Measurements from ENCODE around the gene MRPL21.
A peak's percentile ranks its signal among the peaks of the same experiment; 100 is the strongest.

MRPL21 gene

GRCh38 chr11:68934666-68935065, 31.0 kb upstream of the MRPL21 start:
- DNase-seq = no peak

DNA sequence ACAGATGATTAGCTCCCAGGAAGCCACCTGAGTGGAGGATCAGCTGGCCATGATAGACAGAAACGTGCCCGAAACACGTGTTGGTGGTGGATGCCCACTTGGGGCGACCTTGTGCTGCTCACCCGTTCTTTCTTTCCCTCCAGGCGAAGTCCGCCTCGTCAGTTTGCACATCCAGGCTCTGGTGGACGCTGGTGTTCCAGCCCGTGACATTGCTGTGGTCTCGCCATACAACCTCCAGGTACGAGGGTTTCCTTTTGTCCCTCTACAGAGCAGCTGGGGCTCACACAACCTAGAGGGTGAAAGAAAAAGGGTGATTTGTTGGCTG, 30.7 kb upstream of the MRPL21 start:
- DNase-seq = no peak

DNA sequence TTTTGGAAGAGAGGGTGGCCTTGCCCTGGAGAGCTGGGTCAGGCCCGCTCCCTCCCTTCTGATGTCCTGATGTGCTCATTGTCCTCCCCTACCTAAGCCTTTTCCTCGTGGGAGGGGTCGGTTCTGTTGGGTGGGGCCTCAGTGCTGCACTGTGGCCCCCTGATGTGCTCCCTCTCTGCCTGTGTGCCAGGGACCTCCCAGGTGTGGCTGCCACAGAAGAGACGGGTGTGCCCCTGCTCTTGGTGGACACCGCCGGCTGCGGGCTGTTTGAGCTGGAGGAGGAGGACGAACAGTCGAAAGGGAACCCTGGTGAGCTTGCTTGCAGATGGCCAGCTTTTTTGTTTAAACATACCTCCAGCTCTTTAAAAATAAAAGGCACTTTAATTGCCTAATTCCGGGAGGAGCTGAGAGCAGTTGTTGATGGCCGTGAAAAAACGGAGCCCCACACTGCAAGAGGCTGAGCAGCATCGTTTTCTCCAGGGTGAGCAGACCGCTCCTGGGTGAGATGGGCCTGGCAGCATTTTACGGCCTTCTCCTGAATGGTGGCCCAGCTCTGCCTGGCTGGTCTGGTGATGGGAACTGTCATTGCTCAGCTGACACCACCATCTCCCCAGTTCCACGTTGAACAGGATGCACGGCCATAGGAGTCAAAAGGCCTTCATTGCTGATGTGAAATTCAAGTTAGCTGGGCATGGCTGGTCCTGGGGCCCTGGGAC, 30.1 kb upstream of the MRPL21 start:
- DNase-seq = no peak

DNA sequence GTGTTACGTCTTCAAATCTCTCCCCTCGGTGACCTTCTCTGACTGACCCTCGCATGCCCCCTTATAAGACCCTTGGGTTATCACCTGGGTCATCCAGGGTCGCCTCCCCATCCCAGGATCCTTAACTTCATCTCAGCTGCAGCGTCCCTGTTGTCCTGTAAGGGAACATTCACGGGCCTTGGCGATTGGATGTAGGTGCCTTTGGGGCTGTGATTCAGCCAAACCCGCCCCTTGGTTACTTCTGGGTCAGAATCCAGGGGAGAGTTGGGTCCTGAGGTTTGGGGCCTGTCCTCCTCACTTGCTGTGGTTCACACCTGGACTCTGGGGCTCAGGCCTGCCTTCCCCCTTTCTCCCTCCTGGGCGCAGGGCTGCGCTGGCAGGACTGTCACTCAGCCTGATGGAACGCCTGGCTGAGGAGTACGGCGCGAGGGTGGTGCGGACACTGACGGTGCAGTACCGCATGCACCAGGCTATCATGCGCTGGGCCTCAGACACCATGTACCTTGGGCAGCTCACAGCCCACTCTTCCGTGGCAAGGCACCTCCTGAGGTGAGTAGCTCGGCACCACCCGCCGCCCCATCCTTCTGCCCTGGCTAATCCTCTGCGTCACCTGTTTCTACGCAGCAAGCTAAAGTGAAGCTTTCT, 29.4 kb upstream of the MRPL21 start:
- no peak for DNase-seq

GRCh38 chr11:68932358-68932757, 28.7 kb upstream of the MRPL21 start:
- DNase-seq = no peak

DNA sequence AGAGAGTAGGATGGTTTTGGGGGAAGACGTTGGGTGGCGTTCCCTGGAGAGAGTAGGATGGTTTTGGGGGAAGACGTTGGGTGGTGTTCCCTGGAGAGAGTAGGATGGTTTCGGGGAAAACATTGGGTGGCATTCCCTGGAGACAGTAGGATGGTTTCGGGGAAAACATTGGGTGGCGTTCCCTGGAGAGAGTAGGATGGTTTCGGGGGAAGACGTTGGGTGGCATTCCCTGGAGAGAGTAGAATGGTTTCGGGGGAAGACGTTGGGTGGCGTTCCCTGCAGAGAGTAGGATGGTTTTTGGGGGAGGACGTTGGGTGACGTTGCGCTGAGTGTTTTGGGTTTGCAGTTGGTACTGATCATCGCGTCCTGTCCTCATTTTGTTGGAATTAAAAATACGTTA, 28.3 kb upstream of the MRPL21 start:
- DNase-seq = no peak

DNA sequence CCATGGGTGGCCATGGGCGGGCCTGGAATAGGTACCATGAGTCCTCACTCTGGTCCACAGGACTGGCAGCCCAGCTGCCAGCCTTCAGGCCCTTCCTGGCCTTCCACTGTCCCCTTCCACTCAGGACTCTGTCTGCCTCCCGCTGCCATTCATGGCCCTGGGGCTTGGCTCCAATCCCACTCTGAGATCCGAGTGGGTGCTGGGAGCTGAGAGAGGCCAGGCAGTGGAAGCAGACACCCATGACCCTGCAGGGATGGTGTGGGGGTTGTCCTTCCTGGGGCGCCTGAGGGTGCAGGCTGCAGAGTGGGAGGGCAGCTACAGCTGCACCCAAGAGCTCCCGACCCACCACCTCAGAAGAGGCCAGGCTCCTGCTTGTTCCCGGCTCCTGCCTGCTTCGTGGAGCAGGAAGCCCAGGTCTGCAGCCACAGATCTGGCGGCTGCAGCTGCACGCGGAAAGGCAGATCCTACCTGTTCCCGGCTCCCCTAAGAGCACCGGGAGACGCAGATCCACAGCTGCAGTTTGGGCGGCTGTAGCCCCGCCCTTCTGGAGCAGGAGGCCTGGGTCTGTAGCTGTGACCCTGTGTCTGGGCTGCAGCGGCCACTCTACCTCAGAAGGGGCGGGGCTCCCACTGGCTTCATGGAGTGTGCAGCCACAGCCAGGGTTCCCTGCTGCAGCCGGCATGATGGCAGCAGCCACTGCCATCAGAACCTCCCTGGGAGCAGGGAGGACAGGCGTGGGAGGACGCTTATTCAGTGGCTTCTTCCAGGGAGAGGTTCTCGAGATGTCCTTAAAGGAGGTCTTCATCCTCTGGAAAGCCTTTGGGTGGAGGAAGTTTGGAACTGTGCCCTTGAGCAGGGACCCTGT, 27.6 kb upstream of the MRPL21 start:
- no peak for DNase-seq

DNA sequence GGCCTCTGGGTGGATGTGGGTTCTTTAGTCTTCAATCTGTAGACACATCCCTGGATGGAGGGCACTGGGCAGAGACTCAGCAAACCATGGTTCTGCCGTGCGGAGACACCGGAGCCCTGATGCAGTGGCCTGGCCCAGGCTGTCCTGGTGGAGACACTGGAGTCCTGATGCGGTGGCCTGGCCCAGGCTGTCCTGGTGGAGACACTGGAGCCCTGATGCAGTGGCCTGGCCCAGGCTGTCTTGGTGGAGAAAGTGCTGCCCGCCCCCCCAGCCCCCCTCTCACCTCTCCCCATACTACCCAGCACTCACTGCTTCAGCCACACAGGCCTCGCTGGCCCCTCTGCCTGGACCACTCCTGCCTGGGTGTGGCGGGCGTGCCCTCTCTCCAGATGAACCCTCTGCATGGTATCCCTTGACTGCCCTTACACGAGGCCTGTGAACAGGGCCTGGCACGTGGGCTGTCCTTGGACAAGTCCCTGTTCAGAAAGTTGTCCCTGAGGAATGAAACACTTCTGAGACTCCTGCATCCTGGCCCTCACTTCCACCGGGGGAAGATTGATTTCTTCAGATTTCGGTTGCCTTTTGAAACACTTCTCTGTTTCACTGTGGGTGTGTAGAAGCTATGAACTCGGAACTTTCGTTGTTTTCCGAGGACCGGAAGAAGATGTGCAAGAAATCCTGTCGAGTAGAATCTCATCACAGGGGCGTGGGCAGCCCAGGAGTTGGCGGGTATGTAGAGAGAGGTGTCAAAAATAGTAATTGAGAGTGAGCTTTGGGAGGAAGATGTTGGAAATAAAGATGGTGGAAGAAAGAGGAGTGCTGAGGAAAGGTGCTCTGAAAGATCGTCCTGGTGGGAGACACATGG, 26.3 kb upstream of the MRPL21 start:
- no peak for DNase-seq

DNA sequence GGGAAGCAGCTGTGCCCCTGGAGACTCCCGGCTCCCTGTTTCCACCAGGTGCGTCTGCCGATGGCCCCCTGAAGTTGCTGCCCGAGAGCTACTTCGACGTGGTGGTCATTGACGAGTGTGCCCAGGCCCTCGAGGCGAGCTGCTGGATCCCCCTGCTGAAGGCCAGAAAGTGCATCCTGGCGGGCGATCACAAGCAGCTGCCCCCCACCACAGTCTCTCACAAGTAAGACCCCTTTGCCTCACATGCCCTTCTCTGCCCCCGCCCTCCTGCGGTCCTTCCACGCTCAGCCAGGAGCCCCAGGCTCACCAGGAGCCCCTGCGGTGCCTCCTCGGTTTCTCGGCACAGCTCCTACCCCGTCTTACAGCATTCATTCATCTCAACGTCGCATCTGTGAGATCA, 25.5 kb upstream of the MRPL21 start:
- no peak for DNase-seq

GRCh38 chr11:68928136-68928880, 24.7 kb upstream of the MRPL21 start:
- no peak for DNase-seq

DNA sequence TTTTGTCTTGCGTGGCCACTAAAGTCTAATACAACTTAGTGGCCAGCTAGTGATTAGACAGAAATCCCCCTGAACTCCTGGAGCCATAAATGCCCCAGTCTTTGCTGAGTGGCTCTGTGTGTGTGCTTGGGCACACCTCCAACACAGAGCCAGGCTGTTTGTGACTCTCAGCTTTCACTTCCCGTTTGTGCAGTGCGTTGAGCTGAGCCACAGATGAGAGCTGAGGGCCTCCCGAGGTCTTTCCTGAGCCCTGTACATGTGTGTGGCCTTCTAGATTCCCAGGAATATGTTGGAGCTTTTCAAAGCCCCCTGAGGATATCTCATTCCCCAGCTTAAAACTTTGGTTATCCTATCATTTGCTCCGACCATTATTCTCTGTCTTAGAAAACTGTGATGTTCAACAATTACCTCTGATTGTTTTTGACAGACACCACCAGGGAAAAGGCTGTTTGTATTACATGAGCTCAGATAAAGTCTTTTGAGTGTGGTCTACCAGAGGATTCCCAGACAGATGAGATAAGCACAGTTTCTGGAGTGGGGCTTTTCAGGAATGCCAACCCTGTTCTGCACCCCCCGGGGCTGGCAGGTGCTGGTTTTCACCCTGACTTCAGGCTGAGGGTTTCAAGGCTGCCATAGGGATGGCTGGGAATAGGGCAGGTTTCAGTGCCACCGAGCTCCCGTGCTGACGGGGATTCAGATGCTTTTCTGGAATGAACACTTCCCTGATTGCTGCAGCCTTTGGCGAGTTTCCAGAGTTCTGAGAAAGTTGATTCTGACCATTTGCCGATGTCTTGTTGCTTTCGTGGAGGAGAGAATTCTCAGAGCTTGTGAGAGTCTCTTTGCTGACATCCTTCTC, 23.9 kb upstream of the MRPL21 start:
- DNase-seq = no peak

DNA sequence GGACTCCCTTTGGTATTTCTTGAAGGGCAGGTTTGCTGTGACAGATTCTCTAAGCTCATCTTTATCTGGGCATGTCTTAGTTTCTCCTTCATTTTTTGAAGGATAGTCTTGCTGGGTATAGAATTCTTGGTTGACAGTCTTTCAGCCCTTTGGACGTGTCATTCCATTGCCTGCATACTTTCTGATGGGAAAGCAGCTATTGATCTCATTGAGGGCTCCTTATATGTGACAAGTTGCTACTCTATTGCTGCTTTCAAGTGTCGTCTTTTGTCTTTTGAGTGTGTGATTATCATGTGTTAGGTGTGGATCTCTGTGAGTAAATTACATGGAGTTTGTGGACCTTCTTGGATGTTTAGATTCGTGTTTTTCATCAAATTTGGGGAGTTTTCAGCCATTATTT, 22.0 kb upstream of the MRPL21 start:
- DNase-seq = no peak

DNA sequence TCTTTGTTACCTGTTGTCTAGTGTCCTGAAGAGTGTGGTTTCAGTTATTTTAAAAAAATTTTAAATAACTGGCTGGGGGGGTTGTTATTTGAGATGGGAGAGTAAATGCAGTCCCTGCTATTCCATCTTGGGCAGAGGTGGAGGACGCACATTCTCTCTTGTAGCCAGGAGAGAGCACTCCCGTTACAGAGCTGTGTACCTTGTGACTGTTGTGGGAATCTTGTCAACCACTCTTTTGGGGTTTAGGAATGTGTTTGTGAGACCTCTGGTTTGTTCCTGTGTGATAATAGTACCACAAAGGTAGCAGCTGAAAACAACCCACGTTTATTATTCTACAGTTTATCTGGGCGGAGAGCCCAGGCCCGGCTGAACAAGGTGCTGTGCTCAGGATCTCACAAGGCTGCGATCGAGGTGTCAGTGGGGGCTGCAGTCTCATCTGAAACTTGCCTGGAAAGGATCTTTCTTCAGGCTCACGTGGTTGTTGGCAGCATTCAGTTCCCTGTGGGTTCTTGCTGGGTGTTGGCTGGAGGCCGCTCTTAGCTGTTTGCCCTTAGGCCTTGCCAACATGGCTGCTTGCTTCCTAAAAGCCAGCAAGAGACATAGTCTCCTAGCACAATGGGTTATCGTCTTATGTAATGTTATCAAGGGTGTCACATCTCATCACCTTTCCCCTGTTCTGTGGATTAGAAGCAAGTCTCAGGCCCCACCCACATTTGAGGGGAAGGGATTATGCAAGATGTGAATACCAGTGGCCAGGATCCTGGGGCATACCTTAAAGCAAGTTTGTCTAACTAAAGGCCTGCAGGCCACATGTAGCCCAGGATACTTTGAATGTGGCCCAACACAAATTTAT, 20.7 kb upstream of the MRPL21 start:
- DNase-seq = no peak

DNA sequence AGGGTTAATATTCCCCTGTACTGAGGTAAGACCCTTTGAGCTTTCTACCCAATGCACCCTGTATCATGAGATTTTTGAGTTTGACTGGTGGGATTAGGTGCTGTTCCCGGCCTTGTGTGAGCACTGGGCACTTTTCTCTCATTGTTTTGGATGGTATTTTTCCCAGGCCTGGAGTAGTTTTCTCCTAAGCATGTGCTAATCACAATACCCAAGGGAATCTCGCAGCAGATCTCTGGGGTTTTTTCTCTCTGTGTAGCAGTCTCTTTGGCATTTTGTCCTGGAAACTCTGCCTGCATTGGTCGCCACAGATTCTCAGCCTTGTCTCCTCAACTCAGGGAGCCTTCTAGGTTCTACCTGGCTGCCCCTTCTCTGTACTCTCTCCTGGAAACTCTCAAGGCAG, 20.0 kb upstream of the MRPL21 start:
- DNase-seq = no peak

DNA sequence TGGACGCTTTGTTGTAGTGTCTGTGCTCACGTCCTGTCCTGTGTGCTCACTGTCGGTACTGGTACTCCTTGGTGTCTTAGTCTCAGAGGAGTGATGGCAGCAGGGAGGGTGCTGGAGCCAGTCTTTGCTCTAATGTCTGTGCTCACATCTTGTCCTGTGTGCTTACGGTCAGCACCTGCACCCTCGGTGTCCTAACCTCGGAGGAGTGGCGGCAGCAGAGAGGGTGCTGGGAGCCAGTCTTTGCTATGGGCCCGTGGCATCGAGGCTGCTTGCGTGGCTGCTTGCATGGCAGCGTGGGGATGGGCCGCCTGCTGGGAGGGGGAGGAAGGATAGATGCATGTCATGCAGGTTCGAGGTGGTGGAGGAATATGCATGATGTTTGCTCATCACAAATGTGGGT, 12.8 kb upstream of the MRPL21 start:
- DNase-seq = no peak

- no peak for DNase-seq
Measured at GRCh38 chr11:68914761-68915160, 11.1 kb upstream of the MRPL21 start.

GRCh38 chr11:68913188-68913587, 9.6 kb upstream of the MRPL21 start:
- DNase-seq = no peak

- DNase-seq = peak; percentile 9
Measured at GRCh38 chr11:68912254-68912653, 8.6 kb upstream of the MRPL21 start.

DNA sequence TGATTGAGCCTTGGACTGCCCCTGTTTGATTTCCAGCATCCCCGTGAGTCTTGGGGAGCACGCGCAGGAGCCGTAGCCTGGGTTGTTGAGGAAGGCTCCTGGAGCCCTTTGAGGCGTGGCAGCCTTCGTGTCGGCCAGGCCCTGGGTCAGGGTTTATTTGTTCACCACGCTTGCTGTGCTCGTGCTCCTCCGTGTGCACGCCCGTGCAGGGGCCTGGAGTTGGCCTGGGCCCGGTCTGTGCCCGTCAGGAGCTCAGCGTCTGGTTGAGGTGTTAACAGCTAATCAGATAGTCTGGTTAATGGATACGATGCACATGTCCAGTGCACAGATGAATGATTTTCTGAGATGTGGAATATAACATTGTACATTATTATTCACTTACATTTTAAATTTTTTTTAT, 8.1 kb upstream of the MRPL21 start:
- DNase-seq = no peak

GRCh38 chr11:68910965-68911364, 7.3 kb upstream of the MRPL21 start:
- DNase-seq = no peak

All from EL (cell line).